ENCODE measurements around the gene KRTAP4-7.
A peak's percentile ranks its signal among the peaks of the same experiment; 100 is the strongest.
"Not testable (repeated sequence)": the region's sequence is repeated elsewhere in the genome, so short reads cannot be mapped to it uniquely, and the experiment has no call there.

KRTAP4-7 gene

DNA sequence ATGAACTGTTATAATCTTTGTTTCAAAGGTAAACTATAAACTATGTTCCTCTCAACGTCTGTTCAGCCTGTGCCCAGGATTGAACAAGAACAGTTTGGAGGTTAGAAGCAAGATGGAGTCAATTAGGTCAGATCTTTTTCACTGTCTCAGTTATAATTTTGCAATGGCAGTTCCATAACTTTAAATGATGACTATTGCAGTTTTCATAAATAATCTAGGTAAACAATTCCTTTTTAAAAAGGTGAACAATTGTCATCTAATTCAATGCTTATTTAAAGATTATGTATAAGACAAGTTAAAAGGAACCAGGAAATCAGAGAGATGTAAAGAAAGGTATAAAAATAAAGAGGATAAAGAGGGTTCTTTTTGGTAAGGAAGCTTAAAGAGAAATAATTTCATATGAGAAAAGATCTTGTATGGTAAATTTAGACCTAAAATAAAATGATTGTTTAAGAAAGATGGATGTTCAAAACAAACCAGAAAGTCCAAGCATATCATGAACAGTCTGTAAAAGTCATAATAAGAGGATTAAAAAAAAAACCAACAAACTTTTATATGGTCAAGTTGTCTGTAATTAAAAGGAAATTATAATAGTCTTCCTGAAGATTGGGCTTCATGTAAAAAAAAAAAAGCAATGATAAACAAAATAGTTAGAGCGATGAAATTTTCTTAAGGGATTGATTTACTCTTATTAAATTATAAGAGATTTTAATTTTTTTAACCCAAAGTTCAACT is 27.4 kb downstream of the KRTAP4-7 start:
- no peak for DNase-seq

DNA sequence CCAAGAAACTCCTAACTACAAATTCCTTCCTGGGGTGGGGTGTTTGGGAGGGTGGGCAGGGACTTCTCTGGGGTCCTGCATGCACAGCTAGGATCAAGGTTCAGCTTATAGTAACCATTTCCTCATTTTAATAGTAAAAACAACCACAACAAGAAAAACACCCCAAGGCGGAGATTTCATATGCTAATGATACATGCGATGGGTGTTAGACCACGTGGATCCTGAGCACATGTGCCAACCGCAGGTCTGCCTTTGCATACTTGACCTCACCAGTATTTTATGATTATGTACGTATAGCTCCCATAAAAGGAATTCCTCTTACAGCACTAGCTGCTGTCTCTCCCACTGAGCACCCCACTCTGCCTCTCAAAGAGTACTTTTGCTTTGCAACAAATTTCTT is 32.3 kb downstream of the KRTAP4-7 start:
- peak; percentile 41 for DNase-seq

DNA sequence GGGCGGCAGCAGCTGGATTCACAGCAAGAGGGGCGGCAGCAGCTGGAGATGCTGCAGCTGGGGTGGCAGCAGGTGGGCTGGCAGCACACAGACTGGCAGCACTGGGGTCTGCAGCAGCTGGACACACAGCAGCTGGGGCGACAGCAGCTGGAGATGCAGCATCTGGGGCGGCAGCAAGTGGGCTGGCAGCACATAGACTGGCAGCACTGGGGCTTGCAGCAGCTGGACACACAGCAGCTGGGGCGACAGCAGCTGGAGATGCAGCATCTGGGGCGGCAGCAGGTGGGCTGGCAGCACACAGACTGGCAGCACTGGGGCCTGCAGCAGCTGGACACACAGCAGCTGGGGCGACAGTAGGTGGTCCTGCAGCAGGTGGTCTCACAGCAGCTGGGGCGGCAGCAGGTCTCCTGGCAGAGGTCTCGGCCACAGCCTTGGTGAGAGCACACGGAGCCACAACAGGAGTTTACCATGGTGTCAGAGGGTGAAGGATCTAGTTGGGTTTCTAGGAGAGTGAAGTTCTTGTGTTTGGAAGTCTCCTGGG is 34.0 kb downstream of the KRTAP4-7 start, which contains the start of gene KRTAP4-11:
Gene KRTAP4-11, minus strand, starts transcription at position 528 of the 541 bp plus-strand sequence. Its CDS starts 58 bp downstream, at position 470.
- DNase-seq, result not testable (repeated sequence)

DNA sequence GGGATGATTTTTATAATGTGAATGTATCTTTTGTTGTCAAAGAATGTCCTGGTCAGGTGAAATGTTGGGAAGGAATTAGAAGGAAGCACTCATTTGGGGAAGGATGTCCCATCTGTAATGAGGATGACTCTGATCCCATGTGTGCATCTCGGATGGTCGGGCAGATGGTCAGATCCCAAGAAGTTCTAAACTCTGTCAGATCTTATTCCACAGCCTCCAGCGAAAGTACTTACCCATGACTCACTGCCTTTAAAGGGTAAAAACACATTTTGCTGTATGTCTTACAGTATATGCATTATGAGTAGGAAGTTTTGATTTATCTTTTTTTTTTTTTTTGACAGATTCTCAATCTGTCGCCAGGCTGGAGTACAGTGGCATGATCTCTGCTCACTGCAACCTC is 34.8 kb downstream of the KRTAP4-7 start:
- DNase-seq, result no peak

- peak; percentile 20 for DNase-seq
These were observed 36.0 kb downstream of the KRTAP4-7 start for GRCh38 chr17:41119696-41120690.

GRCh38 chr17:41121742-41122141 is 37.8 kb downstream of the KRTAP4-7 start:
- no peak for DNase-seq

GRCh38 chr17:41123292-41123990 is 39.5 kb downstream of the KRTAP4-7 start:
- not testable (repeated sequence) for DNase-seq

DNA sequence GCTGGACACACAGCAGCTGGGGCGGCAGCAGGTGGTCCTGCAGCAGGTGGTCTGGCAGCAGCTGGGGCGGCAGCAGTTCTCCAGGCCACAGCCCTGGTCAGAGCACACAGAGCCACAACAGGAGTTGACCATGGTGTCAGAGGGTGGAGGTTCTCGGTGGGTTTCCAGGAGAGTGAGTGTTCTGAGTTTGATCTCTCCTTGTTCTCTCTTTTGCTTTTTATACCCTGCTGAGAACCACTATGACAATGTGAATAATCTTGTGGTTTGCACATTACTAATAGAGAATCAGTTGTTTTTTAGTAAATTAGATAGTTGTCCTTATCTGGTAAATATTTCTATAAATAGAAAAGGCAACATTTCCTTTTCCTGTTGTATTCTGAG is 40.0 kb downstream of the KRTAP4-7 start, which contains the start of gene KRTAP4-12:
Gene KRTAP4-12, minus strand, starts transcription at position 192 of the 381 bp plus-strand sequence. Its CDS starts 60 bp downstream, at position 132.
- DNase-seq, result not testable (repeated sequence)

GRCh38 chr17:41125064-41125463 is 41.1 kb downstream of the KRTAP4-7 start:
- no peak for DNase-seq

GRCh38 chr17:41126412-41126811 is 42.5 kb downstream of the KRTAP4-7 start:
- no peak for DNase-seq

DNA sequence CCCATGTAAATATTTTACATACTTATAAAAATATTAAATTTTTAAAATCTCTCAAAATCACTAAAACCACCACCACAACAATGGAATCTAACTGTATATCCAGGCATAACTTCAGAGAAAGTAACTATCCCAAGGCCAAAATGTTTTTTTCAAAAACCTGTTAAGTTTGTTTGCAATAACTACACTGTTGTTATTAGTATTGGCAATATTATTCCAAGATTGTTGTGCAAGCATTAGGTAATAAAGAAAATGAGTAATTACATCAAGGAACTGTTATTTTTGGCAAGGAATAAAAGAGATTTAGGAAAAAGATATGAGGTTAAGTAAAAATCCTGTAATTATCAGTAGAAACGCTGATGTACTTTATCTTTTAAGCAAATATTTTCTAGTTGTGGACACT is 43.4 kb downstream of the KRTAP4-7 start:
- no peak for DNase-seq

GRCh38 chr17:41131979-41132378 is 48.0 kb downstream of the KRTAP4-7 start:
- no peak for DNase-seq

DNA sequence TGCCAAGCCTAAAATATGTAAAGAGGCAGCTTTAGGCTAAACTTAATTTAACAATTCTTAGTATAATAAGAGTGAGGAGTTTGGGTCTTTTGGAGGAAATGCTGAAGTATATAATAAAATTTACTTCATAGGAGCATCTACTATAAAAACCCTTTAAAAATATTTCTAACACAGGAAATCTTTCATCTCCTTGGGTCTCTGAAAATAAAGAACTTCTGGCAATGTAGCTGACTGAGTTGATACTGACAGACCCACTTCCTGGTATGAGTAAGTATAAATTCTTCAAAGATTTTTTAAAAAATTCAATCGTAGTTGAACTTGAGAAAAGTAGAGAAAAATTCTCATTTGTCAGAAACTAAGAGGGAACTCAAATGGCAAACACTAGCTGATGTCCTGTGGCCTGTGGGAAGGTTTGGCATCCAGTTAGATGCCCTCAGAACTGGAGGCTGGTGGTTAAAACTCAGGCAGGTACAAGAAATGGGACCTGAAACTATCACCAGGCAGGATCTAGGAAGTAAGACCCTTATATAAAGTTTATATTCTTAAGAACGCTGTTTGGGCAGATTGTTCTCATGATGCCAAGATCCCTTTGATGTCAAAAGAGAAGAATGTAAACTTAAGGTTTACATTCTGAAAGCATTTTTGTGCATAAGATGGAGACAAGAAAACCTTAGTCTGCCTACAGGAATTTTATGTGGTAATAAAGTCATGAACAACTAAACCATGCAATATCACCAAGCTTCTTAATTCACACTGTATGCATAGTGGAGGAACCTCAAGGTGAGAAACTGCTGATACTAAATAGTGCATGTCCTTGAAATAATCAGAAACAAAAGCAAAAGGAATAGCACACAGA is 50.2 kb downstream of the KRTAP4-7 start:
- DNase-seq, result no peak

Measured in CD4-positive, alpha-beta T cell treated with Interferon gamma for 1 hour (primary cell).